Inflammatory macrophage treated with lipopolysaccharide for 1 hour (primary cell): ENCODE results near the gene ITGA5.
"Not testable (repeated sequence)": the region's sequence is repeated elsewhere in the genome, so short reads cannot be mapped to it uniquely, and the experiment has no call there.

Source experiments
- DNase-seq, 2 donors: peaks; one replicate each; pipeline ENCODE4 v3.0.0-alpha.2; 2020 to 2022

The ITGA5 gene

DNA sequence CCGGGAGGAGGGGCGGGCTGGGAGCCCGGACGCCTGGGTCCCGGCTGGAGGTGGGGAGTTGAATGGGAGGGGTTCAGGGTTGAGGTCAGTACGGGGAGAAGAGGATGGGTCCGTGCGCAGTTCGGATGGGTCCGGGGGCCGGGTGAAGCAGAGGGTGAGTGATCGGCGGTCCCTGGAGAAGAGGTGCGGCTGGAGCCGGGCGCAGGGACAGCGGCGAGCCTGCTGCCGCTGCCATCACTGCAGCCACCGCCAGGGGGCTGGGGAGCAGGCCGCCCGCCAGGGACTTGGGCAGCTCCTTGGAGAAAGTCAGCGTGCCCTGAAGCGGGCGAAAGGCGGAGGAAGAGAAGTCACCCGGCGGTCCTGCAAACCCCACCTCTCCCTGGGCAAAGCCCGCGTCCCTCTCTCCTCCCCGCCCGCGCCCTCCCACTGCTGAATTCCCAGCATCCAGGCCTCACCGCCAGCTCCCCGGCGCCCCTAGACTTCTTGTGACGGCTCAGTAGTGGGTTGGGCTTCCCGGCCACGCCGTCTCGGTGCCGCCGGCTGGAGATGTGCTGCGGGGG, 48.8 kb downstream of the ITGA5 start:
- DNase-seq, result peak in 1 of 2 donors; percentile 51

DNA sequence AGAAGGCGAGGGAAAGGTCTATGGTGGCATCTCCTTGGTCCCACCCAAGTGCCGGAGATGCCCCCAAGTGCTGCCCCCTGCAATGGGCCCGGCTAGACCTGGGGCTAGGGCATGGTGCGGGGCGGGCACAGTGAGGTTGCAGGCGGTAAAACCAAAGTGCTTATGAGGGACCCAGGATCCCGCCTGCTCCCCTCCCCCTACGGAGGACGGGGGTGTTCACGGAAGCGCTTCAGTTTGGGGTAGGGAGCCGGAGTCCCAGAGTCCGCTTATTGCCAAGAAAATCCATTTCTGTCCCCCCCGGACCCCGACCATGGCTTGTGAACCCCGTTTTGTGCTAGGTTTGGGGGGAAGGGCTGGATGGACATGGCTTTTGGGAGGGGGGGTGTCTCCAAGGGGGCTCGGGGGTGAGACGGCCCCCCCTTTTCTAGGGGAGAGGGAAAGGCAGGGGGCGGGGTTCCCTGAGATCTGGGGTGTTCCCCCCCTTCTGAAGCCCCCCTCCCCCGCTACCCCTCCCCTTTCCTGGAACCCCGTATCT, 49.4 kb downstream of the ITGA5 start:
- DNase-seq, result no peak

DNA sequence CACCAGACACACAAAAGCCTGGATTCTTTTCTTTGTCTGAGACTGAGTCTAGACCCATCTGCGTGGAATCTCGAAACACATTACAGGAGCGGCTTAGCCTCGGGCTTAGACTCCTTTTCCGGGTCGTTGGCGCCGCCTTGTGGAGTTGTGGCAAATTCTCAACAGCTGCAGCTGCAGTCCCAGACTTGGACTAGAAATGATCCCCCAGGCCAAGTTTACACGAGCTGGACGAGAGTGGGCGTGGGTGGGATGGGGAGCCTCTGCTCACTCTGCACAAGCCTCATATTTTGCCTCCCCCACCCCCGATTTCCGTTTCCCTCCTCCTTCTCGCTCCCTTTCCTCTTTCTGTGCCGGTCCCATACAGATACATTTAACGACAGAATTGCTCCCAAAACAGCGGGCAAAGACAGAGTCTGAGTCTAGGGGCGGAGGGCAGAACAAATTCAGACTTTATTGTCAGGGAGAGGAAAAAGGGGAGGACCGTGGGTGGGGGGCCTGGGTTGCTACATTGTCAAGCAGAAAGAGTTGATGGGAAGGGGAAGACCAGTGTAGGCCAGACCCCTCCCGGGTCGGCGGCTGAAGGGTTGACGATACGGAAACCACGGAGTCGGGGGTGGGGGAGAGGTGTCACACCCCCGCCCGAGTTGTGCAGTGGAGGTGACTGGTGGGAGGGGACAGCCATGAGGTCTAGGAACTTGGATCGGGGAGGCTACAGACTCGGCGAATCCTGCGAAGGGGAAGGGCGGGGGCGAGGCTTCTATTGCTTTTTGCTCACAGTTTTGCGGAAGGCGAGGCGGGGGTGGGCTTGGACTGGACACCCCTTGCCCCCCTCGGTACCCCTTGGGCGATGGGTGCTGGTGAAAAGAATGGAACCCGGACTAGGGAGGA, 50.1 kb downstream of the ITGA5 start:
- DNase-seq, result peak; percentile 88 to 95

DNA sequence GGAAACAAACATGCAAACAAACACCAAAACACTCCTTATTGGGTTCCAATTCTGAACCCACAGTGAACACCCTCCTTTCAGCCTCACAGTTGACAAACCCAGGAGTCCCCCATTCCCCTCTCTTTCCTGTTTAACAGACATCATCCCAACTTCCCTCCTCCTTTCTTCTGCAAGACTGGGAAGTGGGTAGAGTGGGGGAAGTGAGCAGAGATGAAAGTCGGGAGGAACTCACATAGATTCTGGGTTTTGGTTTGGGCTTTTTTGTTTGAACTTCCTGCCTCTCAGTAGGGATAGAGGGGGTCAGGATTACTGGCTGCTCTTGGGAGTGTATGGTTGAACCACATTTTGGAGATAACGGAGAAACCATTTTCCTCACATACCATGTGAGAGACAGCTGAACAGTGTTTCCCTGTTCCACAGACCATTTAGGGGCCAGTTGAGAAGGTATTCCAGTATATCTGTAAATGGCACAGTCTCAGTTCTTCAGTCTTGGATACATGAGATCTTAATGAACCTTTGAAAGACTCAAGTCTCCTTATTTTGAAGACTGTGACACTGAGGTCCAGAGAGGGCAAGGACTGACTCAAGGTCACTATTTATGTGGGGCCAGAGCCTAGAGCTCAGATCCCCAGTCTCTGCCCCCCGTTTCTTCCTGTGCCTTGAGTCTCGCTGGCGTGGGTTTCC, 50.9 kb downstream of the ITGA5 start:
- peak; percentile 32 to 42 for DNase-seq

DNA sequence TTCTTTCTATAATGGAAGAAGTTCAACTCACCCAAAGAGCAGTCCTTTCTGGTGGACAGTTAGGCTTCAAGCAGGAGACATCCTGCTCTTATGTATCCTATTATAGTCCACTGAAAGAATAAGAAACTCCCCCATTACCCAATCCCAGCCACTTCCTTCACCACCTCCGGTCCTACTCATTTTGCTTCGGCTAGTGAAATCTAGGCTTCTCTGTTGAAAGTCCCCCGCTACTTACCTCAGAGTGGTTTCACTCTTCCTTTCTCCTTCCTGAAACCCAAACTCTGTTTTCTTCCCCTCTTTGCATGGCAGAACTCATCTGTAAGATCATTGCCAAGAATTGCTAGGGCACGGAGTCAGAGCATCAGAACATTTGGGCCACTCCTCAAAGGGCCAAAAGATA, 54.7 kb downstream of the ITGA5 start, which contains the start of gene GPR84:
Gene GPR84 (minus strand): TSS at position 74 of the 400 bp plus-strand sequence. CDS start 635 bp downstream, outside the sequence.
- peak; percentile 94 to 96 for DNase-seq

DNA sequence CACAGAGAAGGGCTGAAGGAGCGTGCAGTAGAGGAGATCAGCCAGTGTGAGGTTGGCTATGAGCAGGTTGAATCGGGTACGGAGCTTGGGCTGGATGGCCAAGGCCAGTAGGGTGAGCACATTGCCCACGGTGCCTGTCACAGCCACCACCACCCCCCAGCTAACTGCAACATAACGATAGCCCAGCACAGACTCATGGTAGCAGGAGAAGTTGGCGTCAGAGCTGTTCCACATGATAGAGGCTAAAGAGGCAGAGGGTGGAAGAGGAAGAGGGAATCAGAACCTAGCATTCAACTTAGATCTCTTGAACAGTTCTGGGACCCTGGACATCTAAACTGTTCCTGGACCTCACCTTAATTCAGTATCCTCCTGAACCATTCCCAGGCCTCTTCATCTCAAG, 55.4 kb downstream of the ITGA5 start:
- DNase-seq, result peak; percentile 59 to 72

DNA sequence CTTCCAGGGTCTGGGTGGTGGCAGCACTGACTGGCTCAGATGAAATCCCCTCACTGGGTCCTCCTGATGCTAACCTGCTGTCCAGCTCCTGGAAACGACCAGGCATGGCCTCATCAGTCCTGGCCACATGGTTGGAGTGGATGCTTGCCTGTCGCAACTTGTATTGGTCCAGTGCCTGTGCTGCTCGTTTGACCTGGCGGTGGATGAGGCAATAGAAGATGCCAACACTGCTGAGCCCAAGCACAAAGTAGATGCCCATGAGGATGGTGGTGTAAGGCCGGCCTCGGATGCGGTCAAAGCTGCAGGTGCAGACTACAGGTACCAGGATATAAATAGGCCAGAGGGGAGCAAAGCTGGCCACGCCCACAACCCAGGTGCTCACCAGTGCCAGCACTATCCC, 56.0 kb downstream of the ITGA5 start:
- no peak for DNase-seq

DNA sequence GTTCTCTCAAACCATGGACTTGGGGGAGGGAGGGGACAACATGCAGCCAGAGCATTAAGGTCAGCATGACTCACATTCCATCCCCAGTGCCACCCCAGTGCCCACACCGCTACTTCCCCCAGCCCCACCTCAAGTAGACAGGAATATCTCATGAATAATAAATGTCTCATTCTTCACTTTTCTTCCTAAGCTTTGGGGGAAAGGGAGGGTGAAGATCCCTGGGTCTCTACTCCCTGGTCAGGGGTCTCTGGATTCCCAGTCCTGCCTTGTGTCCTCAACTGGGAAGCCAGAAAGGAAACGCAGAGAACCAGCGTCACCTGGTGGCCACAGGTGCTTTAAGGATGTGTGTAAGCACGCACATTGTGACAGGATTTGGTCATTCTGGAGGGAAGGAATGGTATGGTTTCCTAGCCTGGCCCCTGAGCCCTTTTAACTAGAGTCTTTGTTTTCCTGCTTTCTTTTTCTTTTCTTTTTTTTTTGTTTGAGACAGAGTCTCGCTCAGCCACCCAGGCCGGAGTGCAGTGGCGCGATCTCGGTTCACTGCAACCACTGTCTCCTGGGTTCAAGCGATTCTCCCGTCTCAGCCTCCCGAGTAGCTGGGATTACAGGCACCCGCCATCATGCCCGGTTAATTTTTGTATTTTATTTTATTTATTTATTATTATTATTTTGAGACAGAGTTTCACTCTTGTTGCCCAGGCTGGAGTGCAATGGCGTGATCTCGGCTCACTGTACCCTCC, 58.2 kb downstream of the ITGA5 start:
- DNase-seq, result peak; percentile 35 to 51

DNA sequence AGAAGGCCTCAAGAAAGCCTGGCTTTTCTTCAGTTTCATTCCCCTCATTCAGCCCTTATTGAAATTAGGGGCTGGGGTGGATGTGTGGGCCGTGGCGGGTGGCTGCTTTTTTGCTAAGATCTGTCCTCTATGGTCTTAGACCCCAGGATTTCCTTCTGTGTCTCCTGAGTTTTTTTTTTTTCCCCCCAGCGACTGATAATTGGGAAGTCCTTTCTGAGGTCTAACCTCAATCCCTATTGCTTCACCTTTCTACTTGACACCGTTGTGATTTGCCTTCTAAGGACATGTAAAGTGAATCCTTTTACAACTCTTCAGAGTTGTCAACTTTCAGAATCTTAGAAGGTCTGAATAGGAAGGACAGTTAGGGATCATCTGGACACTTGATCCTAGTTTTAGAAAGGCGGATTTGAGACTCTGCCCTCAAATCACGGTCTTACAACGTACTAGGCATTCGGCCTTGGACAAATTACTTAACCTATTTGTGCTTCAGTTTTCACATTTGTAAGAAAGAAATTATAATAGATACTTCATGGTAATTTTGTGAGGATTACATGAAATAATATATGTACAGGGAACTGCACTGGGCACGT, 59.2 kb downstream of the ITGA5 start:
- DNase-seq, result peak in 1 of 2 donors; percentile 42

DNA sequence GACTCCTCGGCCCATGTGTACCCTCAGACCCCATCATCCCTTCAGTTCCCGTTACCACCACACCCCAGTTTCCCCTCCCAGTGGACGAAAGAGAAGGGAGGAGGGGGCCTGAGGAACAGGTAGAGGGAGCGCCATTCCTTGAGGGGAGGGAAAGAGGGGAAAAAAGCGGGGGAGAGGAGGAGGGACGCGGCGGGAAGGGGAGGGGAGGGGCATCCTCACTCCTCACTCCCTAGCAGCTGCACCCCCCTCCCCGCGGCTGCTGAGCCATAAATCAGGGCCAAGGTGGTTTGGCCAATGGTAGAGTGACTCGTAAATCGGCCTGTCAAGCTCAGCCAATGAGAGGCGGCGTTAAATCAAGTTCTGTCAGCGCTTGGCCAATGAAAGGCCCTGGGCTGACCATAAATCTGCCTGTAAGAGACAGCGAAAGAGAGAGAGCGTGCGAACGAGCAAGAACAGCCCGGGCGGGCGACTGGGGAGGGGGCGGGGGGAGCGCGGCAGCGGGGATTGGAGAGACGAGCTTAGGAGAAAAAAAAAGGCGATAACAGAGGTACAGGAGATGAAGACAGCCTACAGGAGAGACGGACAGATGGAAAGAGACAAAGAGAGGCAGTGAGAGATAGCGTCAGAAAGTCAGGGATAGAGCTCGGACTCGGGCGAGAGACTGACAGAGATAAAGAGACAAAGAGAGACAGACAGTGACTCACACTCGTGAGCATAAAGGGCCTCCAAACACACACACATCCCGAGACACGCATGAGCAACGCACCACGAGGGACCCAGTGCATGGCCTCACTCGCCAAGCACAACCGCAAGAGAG, 59.9 kb downstream of the ITGA5 start:
- DNase-seq, result peak; percentile 94

DNA sequence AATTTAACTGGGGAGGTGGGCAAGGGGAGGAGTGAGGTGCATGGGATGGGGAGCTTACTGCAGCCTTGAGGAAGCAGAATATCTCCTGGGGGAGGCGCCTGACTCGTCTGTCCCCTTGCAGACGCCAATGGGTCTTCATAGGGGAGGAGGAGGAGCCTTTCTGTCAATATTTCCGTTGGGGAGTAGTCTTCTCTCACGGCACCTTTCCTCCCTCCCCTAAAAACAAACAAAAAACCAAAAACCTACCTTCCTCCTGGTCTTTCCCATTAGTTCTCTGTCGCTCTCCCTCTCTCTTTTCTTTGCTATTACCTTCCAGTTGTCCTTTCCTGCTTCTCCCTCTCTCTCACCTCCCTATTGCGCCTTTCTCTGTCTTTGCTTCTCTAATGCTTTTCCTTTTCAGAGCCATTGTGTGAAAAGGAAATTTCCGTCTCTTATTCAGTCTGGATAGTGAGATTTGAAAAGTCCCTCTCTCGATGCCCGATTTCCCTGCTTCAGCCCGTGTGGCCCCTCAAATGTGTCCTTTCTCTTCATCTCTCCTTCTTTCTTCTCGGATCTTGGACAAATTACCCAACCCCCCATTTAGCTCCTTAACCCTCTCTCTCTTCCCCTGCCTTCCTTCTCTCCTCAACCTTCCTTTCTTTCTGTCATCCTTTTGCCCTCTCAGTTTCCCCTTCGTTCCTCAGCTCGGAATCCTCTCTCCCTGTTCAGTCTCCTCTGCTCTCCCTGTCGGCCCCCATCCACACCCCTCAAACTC, 60.7 kb downstream of the ITGA5 start:
- DNase-seq, result no peak

DNA sequence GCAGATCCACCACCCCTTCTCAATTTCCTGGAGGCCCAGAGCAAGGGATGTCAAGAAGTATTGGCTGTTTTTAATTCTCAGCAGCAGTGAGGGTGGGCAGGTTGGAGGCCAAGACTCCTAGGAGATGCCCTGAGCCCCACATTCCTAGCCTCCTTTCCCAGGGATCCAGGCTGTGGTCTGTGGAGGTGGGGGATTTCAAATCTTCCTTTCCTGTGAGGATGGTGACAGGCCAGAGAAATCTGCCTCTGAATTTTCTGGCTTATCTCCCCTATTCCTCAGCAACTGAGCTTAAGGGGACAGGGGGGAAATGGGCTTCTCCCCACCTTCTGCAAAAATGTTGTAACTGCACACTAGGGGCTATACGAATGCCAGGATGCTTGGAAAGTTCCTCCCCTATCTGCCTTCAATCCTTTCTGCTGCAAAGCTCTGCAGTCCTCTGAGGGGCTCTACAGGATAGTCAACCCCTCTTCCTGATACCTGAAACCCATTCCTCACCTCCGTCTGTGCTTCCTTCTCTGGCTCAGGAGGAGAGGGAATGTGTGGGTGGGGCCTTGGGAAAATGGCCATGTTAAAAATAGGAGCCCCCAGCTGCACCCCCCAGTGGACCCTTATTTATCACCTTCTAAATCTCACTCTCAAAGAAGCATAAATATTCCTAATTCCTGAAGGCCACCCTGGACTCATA, 61.4 kb downstream of the ITGA5 start:
- DNase-seq, result no peak

DNA sequence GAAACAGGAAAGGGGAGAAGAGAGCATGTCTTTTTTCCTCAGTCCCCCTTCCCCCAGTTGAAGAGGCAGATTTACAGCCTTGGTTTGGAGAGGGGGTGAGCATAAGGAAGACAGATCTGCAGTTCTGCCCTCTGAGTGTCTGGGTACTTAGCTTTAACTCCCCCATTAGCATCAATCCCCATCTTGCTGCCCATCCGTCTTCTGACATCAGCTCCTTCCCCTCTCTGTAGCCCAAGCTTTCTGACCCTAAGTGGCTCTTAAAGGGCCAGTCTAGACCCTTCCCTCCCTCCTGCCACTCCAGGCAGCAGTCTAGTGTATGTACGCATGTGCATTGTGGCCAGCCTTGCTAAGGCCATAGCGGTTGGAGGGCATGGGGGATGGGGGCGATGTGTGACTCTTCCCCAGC, 62.1 kb downstream of the ITGA5 start:
- no peak for DNase-seq

DNA sequence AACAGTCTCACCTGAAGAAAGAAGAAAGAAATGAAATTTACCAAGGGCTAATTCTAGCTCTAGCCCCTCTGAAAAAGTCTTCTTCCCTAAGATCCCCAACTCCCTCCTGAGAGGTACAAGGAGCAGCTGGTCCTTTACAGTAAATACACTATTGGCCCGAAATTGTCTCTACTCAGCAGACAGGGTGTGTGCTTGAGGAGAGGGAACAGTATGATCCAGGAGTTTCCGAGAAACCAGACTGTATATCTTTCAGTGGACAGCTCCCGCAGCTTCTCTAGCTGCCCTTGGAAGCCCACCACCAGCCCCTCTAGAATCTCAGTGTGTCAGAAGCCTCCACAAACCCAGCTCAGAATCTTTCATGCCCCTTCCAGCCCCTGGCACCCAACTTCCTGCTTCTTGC, 62.8 kb downstream of the ITGA5 start:
- DNase-seq, result no peak

DNA sequence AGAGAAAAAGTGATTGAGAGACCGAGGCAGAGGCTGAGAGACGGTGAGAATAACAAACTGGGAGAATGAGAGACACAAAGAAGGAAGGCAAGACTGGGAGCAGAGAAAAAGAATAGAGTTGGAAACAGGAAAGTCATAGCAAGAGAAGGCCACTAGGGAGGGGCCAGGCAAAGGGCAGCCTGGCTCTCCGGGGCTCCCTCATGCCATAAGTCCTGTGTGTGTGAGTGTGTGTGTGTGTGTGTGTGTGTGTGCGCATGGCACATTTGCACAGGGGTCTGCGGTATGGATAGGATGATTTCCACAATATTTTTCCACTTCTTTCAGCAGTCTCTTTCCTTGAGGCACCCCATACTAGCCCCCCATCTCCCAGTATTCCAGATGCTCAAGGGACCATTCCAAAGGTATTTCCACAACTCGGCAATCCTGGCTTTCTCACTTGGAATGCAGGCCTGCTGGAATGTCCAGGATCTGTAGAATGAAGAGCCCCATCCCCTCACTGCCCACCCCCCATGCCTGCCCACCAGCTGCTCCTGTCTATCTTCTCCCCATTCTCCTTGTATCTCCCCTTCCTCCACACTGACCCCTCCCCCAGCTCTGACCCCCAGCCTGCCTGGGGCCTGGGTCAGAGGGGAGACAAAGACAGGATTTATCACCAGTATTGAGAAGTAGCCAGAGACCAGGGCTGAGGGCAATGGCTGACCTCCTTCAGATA, 63.8 kb downstream of the ITGA5 start:
- DNase-seq, result no peak

DNA sequence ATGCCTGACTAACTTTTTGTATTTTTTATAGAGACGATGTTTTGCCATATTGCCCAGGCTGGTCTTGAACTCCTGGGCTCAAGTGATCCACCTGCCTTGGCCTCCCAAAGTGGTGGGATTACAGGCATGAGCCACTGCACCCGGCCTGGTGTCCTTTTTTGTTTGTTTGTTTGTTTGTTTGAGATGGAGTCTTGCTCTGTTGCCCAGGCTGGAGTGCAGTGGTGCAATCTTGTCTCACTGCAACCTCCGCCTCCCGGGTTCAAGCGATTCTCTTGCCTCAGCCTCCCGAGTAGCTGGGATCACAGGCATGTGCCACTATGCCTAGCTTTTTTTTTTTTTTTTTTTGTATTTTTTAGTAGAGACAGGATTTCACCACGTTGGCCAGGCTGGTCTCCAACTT, 64.8 kb downstream of the ITGA5 start:
- not testable (repeated sequence) for DNase-seq

DNA sequence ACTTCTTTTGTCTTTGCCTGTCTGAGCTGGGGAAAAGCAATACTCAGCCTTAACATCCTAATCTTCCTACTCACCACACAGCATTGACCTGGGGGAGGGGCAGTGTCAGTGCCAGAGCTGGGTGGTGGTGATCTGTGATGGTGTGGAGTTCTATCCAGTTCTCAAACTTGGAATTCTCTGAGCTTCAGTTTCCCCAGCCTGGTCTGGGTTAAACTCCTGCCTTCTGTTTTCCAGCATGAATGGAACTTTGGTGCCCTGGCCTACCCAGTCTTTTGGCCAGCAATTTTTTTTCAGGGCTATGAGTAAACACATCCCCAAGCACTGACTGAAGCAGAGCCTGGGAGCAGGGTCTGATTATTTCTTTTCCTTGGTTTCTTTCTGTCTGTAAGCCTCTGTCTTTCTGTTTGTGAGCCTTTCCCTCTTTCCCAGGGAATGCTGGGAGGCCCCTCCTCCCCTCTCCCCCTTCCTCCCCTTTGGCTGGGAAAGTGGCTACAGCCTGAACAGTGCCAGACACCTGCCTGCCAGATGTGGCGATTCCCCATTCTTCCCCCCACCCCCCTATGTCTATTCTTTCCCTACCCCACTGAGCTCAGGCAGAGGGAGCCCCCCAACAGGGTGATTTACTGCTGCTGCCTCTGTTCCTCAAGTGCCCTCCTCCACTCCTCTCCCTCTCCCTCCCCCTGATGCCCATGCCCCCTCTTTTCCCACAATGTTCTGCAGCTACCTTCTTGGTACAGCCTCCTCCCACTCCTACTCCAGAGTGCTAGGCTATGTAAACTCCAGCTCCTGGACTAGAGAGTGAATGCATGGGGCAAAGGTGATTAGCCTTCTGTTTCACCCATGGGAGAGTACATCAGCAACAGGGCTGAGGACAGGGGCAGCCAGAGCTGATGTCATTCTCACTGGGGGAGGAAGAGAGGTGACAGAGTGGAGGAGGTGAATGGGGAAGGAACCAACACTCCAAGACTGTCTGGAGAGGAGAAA, 65.9 kb downstream of the ITGA5 start:
- DNase-seq, result peak in 1 of 2 donors; percentile 42

DNA sequence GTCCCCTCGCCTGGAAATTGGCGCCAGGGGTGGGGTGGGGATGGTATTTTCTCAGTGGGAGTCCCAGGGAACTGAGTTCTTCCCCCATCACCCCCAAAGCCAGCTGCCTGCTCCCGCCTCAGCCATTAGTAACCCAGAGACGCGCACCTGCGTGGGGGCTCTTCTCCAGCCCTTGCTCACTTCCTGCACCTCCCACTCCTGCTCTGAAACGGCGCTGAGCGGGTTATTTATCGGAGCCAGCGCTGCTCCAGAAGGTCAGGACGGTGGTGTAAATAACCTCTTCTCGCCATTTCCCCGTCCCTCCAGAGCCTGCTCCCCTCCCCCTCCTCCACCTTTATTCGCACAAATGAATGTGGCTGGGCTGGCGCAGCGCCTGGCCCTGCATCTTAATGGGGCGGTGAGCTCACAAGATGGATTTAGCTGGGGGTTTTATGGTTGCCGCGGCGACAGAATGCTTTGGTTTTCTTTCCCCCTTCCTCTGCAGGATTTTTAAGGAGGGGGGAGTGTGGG, 67.0 kb downstream of the ITGA5 start:
- DNase-seq, result no peak
